Kasumi-1 (cell line): ENCODE data around the gene LAMTOR2.
A peak's percentile ranks its signal among the peaks of the same experiment; 100 is the strongest.

Experiments
- DNase-seq, 2 experiments: peaks; one replicate each; lab custom pipeline; 2025; lab: John Stamatoyannopoulos, UW

The LAMTOR2 gene

GRCh38 chr1:156075775-156076204 lies 21.2 kb downstream of the LAMTOR2 start:
- DNase-seq, result no peak

DNA sequence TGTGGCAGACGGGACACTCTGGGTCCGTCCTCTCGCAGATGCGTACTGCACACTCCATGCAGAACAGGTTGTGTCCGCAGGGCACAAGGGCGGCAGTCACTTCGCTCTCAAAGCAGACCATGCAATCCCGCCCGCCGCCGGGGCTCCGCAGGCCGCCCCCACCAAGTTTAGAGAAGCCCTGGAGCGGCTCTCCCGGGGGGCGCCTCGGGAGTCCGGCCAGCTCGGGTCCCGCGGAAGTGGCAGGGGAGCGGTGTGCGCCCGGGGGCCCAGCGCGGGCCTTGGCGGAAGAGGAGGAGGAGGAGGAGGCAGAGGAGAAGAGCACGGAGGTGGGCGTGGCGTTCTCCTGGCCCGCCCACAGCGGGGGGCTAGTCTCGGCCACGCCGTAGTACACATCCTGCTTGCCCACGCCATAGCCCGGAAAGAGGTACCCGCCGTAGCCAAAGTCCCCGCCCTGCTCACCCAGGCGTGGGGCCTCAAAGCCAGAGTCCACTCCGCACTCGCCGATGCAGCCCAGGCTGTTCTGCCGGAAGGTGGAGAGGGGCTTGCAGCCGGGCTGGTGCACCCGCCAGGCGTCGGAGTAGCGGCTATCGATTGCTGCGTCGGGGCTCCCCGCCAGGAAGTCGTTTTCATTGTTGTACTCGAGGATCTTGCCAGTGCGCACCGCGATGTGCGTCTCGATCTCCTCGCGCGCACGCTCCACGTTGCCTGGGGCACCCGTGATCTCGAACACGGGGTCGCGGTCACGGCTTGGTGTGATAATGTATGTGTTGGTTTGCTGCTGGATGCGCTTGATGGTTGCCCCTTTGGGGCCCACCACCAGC lies 22.2 kb downstream of the LAMTOR2 start:
- DNase-seq, result no peak

DNA sequence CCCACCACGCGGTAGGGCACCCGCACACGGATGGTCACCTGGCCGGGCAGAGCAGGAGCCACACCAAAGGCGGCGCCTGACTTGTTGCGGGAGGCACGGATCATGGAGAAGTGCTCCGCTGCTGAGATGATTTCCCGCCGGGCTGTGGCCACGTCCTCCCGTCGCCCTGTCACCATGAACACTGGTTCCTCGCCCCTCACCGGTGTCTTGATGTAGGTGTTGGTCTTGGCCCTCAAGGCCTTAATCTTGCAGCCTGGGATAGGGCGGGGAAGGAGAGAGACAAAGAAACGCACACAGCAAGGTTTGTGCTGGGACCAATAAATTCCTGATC lies 22.8 kb downstream of the LAMTOR2 start:
- no peak for DNase-seq

GRCh38 chr1:156078728-156079127 lies 24.1 kb downstream of the LAMTOR2 start:
- no peak for DNase-seq

DNA sequence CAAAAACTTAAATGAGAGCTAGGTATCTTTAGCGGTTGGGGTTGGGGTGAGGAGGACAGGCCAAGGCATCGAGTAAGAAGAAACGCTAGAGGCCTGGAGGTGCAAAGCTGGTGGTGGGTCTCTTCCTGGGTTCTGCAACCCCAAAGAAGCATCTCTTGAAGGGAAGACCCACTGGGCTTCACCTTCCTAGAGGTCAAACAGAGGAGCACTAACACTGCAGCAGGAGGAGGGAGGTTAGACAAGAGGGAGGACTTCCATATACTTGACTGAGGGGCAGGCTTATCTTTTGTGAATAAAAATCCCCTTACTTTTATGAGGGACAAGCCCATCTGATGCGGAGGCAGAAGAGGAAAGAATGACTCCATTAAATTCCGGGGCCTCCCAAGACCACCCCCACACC lies 25.2 kb downstream of the LAMTOR2 start:
- DNase-seq, result no peak

DNA sequence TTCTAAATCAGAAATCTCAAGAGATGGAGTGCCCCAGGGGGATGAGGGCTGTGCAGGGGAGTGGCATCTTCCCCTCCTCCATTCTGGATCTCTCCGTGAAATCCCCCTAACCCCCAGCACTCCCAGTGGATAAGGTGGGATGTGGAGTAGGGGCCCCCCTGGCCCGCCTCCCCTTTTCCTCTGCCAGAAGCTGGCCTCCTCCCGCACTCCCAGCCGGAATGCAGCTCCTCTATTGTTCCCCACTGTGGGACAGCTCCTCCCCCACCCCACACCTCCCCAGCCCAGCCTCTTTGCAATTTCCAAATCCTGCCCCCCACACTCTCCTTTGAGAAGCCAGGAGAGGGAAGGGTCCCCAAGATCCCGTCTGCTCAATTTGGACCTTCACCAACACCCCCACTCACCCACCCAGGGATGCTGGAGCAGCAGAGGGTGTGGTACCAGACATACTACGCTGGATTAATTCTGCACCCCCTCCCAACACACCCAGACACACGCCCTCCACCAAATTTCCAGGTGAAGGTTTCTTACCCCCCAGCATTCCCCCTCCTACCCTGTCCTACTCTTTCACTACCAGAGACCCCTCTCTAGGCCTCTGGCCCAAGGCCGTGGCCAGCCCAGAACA lies 25.8 kb downstream of the LAMTOR2 start:
- DNase-seq, result no peak

- no peak for DNase-seq
Measured at GRCh38 chr1:156080863-156081179, 26.2 kb downstream of the LAMTOR2 start.

GRCh38 chr1:156081180-156081916 lies 26.8 kb downstream of the LAMTOR2 start:
- no peak for DNase-seq

- no peak for DNase-seq
Measured at GRCh38 chr1:156081917-156082308, 27.3 kb downstream of the LAMTOR2 start.

GRCh38 chr1:156082309-156083091 lies 27.9 kb downstream of the LAMTOR2 start, which contains the start of gene MEX3A:
Gene MEX3A (minus strand): TSS chr1:156082465. CDS start chr1:156081998, 467 bp downstream.
- DNase-seq, result peak; percentile 70 to 78

- no peak for DNase-seq
Measured at GRCh38 chr1:156083800-156084790, 29.5 kb downstream of the LAMTOR2 start.

DNA sequence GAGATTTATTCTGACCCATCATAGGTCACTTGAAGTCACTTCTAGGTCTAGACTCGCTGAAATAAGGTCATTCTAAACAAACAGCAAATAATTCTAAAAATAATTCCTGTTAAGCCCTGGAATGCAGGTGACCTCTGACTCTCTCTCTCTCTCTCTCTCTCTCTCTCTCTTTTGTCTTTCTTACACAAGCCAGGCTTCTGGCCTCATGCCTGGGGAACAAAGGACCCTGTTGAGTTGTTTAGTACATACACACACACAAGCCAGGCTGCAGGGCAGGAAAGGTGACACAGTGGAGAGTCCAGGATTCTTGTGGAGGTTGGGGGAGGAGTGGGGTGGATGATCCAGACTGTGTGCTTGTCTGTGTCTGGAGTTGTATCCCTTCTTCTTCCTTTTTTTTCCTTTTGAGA lies 31.7 kb downstream of the LAMTOR2 start:
- DNase-seq, result no peak

- DNase-seq, result no peak
Measured at GRCh38 chr1:156089704-156090103, 35.1 kb downstream of the LAMTOR2 start.

- DNase-seq, result peak; percentile 38 to 46
Measured at GRCh38 chr1:156090138-156090839, 35.7 kb downstream of the LAMTOR2 start.

DNA sequence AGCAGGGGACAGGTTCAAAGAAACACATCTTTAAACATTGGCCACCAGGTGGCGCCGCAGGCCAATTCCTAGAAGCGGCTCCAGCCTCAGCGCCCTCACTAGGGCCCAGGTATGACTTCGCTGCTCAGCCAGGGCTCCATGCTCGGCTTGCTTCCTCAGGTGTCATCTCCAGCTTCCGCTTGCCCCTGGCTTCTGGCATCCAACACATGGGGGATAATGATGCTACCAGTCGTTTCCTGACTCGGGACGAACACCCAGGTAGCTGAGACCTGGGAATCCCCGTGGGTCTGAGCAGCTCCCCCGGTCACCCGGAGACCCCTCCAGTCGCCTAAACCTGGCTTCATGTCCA lies 36.2 kb downstream of the LAMTOR2 start:
- DNase-seq, result peak; percentile 58 to 71

- no peak for DNase-seq
Measured at GRCh38 chr1:156091610-156092009, 37.0 kb downstream of the LAMTOR2 start.

DNA sequence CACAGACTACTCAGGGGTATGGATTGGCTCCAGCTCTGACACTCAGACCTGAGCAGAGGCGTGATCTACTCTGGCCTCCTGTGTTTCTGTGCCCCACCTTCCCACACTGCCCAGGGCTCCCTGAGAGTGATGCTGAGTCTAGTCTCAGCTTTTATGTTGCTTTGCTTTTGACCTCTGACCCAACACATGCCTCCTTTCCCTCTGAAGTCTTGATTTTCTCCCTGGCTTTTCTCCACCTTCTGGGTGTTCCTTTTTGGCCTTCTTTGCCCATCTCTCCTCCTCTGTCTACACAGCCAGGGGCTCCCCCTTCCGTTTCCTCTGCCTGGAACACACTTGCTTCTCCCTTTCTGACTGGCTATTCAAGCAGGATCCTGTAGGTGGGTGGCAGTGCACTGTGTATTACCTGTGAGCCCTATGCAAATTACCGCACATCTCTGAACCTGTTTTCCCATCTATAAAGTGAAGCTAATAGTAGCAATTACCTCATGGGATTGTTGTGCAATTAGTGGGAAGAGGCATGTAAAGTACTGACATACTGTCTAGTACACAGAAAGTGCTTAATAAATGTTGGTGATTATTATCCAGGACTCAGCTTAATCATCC lies 41.4 kb downstream of the LAMTOR2 start:
- DNase-seq, result no peak

DNA sequence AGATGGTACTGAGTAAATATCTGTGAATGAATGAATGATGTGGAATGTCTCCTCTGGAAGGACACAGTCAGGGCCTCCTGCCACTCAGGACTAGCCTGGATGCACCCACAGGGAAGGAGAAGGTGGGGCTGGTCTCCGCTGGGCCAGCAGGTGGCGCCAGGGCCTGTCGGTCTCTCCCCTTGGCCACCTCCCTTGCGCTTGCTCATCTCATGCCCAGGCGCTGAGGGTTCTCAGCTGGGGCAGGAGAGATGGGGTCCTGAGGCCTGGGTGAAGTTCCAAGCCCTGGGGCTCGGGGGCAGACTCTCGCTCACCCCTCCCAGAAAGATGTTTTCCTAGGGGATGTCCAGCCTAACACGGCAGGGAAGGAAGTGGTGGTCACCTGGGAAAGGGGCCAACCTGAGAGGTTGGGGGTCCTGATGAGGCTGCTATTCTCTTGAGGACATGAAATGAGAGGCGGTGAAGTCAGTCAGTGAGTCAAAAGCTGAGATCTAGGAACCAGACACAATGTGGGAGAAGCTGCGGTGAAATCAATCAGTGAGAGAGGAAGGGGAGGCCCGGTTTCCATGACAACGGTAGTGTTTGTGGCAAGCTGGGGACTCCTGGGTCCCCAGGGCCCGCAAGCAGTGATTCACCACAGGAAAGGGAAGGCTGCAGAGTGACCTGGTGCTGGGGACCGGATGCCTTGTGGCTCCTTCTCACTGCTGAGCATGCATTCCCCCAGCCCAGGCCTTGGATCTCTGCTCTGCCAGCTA lies 42.2 kb downstream of the LAMTOR2 start:
- DNase-seq, result peak; percentile 72 to 79

DNA sequence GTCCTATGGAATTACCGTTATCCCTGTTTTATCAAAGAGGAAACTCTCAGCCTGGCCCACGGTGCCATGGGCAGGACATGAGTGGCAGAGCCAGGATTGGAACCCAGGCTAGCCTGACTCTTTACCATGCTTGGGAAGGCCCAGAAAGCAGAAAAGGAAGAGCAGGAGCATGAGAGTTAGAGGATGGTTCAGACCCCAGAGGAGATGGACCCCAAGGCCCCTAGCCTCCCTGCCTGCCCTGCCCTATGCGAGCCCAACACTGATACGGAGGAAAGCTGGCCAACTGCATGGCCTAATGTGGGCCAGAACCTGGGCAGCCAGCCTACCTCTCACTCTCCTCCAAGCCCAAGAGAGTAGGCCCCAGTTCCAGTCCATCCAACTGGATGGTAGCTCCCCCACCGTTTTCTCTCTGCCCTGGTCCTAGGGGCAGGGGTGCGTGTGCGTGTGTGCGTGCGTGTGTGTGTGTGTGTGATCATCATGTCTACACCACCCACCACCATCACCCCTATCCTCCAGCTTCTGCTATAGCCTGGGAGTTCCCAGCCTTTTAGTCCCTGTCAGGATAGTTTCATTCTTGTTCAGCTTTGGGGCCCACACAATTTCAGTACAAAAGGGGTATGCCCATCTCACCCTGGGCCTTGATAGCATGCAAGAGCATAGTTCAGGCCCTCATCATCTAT lies 43.1 kb downstream of the LAMTOR2 start:
- DNase-seq, result no peak
